SU-DHL-6 (cell line): Measurements from ENCODE around the gene LPCAT2.

Experiments used
- H2AFZ ChIP-seq: fragments of 200-600 bp; sonication (generic); 2 replicates; pipeline ENCODE4 v1.6.1; 2014; ENCODE audit warnings: low read depth, mild to moderate bottlenecking, moderate library complexity, mixed read lengths, antibody characterized with exemption, low read length; ENCODE audit not compliant: severe bottlenecking
- H3F3A ChIP-seq: fragments of 200-600 bp; shearing (Covaris generic); 2 replicates; pipeline ENCODE4 v1.6.0; 2016; ENCODE audit warnings: antibody characterized with exemption, mild to moderate bottlenecking; ENCODE audit not compliant: insufficient read depth
- H3K27ac ChIP-seq: fragments of 200-600 bp; sonication (generic); 2 replicates; pipeline ENCODE4 v1.5.1; 2016; ENCODE audit warnings: low read depth, mild to moderate bottlenecking, low read length, moderate library complexity, mixed read lengths
- H3K27me3 ChIP-seq: fragments of 200-600 bp; sonication (generic), shearing (Covaris generic); 2 replicates; pipeline ENCODE4 v1.6.0; 2014; ENCODE audit warnings: mild to moderate bottlenecking, low read length
- H3K36me3 ChIP-seq: fragments of 200-600 bp; sonication (generic); 2 replicates; pipeline ENCODE4 v1.6.1; 2014; ENCODE audit warnings: mild to moderate bottlenecking, low read length, mixed read lengths
- H3K4me2 ChIP-seq: fragments of 300-600, 200-600 bp; shearing (Covaris generic), sonication (generic); 2 replicates; pipeline ENCODE4 v1.6.0; 2014; ENCODE audit warnings: low read length, low read depth, mild to moderate bottlenecking; ENCODE audit not compliant: poor library complexity, severe bottlenecking
- H3K4me3 ChIP-seq: fragments of 200-600 bp; sonication (generic); 2 replicates; pipeline ENCODE4 v1.5.1; 2014; ENCODE audit warnings: antibody characterized with exemption, low read length, mild to moderate bottlenecking, mixed read lengths; ENCODE audit not compliant: insufficient read depth, poor library complexity, severe bottlenecking
- H3K79me2 ChIP-seq: fragments of 200-600 bp; sonication (generic); 2 replicates; pipeline ENCODE4 v1.6.1; 2014; ENCODE audit warnings: mild to moderate bottlenecking, low read length, moderate library complexity; ENCODE audit not compliant: insufficient read depth
- H3K9ac ChIP-seq: fragments of 200-600 bp; sonication (generic); 2 replicates; pipeline ENCODE4 v1.7.0; 2014; ENCODE audit warnings: mild to moderate bottlenecking, low read length
- H3K9me2 ChIP-seq: fragments of 200-600 bp; sonication (generic); replicated peaks from 2 replicates; pipeline ENCODE4 v1.6.1; 2014; ENCODE audit warnings: low read length; ENCODE audit not compliant: insufficient read depth
- H3K9me3 ChIP-seq: fragments of 200-600 bp; sonication (generic); 2 replicates; pipeline ENCODE4 v1.6.1; 2014; ENCODE audit warnings: low read length, mixed read lengths; ENCODE audit not compliant: insufficient read depth
- H4K20me1 ChIP-seq: fragments of 200-600 bp; sonication (generic); 2 replicates; pipeline ENCODE4 v1.6.1; 2014; ENCODE audit warnings: low read depth, mild to moderate bottlenecking, antibody characterized with exemption, low read length, moderate library complexity, mixed read lengths
- CTCF ChIP-seq: fragments of 200-600 bp; sonication (generic); IDR thresholded peaks from one replicate; pipeline ENCODE4 v1.5.1; 2017; ENCODE audit warnings: antibody characterized with exemption, mild to moderate bottlenecking, low read length, moderate library complexity; ENCODE audit not compliant: insufficient read depth, poor library complexity, severe bottlenecking
- EZH2phosphoT487 ChIP-seq: fragments of 200-600 bp; sonication (generic), shearing (Covaris generic); conservative IDR thresholded peaks from 2 replicates; pipeline ENCODE4 v1.6.1; 2018; ENCODE audit warnings: mild to moderate bottlenecking, antibody characterized with exemption, low read length, moderate library complexity, mixed read lengths

LPCAT2 gene

GRCh38 chr16:55465077-55465896 lies 43.6 kb upstream of the LPCAT2 start:
- Histone ChIP-seq H3K9me2 (no peaks in the 10 kb centered on the region), H4K20me1 (no peaks in the 10 kb centered on the region), H3F3A (no peaks in the 10 kb centered on the region), H3K27ac (no peak overlapping the region), H2AFZ (no peak overlapping the region), H3K9me3 (no peaks in the 10 kb centered on the region), H3K9ac (no peak overlapping the region), H3K36me3 (no peaks in the 10 kb centered on the region), H3K79me2 (no peaks in the 10 kb centered on the region), H3K4me3 (no peak overlapping the region), H3K4me2 (no peak overlapping the region), H3K27me3 (no peaks in the 10 kb centered on the region)
- TF ChIP-seq CTCF: peak; percentile 98
- no peak for TF ChIP-seq EZH2phosphoT487

- Histone ChIP-seq H3K4me2 (no peak overlapping the region), H3K9ac (no peak overlapping the region), H3K79me2 (no peaks in the 10 kb centered on the region), H2AFZ (no peak overlapping the region), H4K20me1 (no peaks in the 10 kb centered on the region), H3K9me3 (no peaks in the 10 kb centered on the region), H3K27ac (no peak overlapping the region), H3K9me2 (no peaks in the 10 kb centered on the region), H3K4me3 (no peak overlapping the region), H3K27me3 (no peaks in the 10 kb centered on the region), H3K36me3 (no peaks in the 10 kb centered on the region), H3F3A (no peaks in the 10 kb centered on the region)
- no peak for TF ChIP-seq CTCF
Observed at GRCh38 chr16:55466209-55466608, 42.7 kb upstream of the LPCAT2 start.

- TF ChIP-seq CTCF: no peak
- TF ChIP-seq EZH2phosphoT487: no peak
- Histone ChIP-seq H3K27ac (no peak overlapping the region), H3K4me3 (no peak overlapping the region), H4K20me1 (no peaks in the 10 kb centered on the region), H3K27me3 (no peaks in the 10 kb centered on the region), H3K9me2 (no peaks in the 10 kb centered on the region), H3K36me3 (no peaks in the 10 kb centered on the region), H3K9ac (no peak overlapping the region), H3K4me2 (no peak overlapping the region), H2AFZ (no peak overlapping the region), H3F3A (no peaks in the 10 kb centered on the region), H3K79me2 (no peaks in the 10 kb centered on the region), H3K9me3 (no peaks in the 10 kb centered on the region)
Observed at GRCh38 chr16:55467898-55468297, 41.0 kb upstream of the LPCAT2 start.
